Esophagus muscularis mucosa (tissue), 4 donors: ENCODE results near the gene THBS2.

Experiments
- CTCF ChIP-seq, 3 experiments: fragments of 200-600 bp in 2 of 3; fragments of 450-650 bp in 1 of 3; sonication (generic) in 2 of 3; IDR thresholded peaks; one replicate each; pipeline ENCODE4 v1.5.1; 2017 to 2019; ENCODE audit warnings: antibody characterized with exemption in 3 of 3, mild to moderate bottlenecking in 2 of 3, moderate library complexity in 1 of 3
- EP300 ChIP-seq: sonication (generic); formaldehyde crosslinking; IDR thresholded peaks from one replicate; pipeline ENCODE4 v1.6.1; 2017; ENCODE audit warnings: antibody characterized with exemption
- POLR2A ChIP-seq: fragments of 450-650 bp; IDR thresholded peaks from one replicate; pipeline ENCODE4 v1.6.1; 2017; ENCODE audit warnings: antibody characterized with exemption, moderate library complexity, mild to moderate bottlenecking, low read depth

- no peak for TF ChIP-seq CTCF (IDR thresholded peaks at IDR 0.05)
- no peak for TF ChIP-seq EP300
- TF ChIP-seq POLR2A, result no peak
Measured at GRCh38 chr6:169166896-169167580, 86.6 kb downstream of the THBS2 start.
